Gastroesophageal sphincter (tissue), 3 donors: Measurements from ENCODE around the gene EMILIN3.

ENCODE experiments used
- POLR2A ChIP-seq, 2 donors: fragments of 450-650 bp; IDR thresholded peaks; one replicate each; pipeline ENCODE4 v1.6.1; 2017; ENCODE audit warnings: antibody characterized with exemption in 2 of 2, mild to moderate bottlenecking in 2 of 2, moderate library complexity in 1 of 2
- TF ChIP-seq, protein P1 (sequence below), 4 experiments: fragments of 200-600 bp in 2 of 4; fragments of 450-650 bp in 2 of 4; sonication (generic) in 1 of 4; IDR thresholded peaks; one replicate each; pipeline ENCODE4 v1.5.1; 2017 to 2019; ENCODE audit warnings: antibody characterized with exemption in 4 of 4, mild to moderate bottlenecking in 2 of 4, moderate library complexity in 2 of 4

DNA sequence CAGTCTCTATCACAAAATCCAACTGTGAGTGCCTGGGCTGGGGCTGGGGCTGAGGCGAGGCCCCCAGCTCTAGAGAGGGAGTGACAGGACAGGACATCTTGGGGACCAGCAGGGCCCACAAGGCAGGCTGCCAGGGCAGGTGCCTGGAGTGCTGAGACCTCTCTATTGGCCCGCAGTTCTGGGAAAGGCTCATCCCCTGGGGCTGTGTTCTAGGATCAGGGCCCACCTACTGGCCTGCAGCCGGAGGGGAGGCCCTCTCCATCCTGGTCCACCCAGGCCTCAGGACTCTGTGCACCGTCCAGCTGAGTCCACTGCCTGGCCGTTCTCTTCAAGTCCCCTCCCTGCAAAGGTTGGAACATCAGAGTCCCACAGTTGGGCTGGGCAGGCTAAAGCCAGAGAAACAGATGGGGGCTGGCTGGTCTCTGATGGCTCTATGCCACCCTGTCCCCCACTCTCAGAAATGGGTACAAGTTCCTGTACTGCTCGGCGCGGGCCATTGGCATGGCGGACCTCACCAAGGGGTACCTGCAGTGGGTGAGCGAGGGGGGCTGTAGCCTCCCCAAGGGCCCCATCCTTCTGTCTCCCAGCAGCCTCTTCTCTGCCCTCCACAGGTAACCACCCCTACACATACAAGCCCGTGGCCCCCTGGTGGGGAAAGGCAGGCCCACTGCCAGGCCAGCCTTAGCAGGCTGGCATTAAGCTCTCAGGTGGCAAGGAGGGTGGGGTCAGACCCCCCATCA is 9.0 kb downstream of the EMILIN3 start:
- TF ChIP-seq, protein P1, sequence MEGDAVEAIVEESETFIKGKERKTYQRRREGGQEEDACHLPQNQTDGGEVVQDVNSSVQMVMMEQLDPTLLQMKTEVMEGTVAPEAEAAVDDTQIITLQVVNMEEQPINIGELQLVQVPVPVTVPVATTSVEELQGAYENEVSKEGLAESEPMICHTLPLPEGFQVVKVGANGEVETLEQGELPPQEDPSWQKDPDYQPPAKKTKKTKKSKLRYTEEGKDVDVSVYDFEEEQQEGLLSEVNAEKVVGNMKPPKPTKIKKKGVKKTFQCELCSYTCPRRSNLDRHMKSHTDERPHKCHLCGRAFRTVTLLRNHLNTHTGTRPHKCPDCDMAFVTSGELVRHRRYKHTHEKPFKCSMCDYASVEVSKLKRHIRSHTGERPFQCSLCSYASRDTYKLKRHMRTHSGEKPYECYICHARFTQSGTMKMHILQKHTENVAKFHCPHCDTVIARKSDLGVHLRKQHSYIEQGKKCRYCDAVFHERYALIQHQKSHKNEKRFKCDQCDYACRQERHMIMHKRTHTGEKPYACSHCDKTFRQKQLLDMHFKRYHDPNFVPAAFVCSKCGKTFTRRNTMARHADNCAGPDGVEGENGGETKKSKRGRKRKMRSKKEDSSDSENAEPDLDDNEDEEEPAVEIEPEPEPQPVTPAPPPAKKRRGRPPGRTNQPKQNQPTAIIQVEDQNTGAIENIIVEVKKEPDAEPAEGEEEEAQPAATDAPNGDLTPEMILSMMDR (IDR thresholded peaks at IDR 0.05) = no peak
- no peak for TF ChIP-seq POLR2A (IDR thresholded peaks at IDR 0.05)
